ENCODE results near the gene ZNF506. TPM values are rescaled to one million over a fixed set of nuclear protein-coding genes. Genes with fewer than 3 reads are reported as not detected.

ZNF506 gene
- total RNA-seq, 2 experiments from 2014 or later: 22.4 to 25.1 TPM

Other genes with a start within 250 kb of the ZNF506 start
- 10 to 100 TPM; 33.8 to 34.1 TPM for gene PBX4, start 203.1 kb downstream of the ZNF506 start, total RNA-seq
- 10 to 100 TPM; 44.8 to 50.8 TPM for gene LPAR2, start 193.5 kb downstream of the ZNF506 start, total RNA-seq
- gene GMIP, start 178.1 kb downstream of the ZNF506 start, total RNA-seq: 100 to 1,000 TPM in 1 of 2 experiments, 10 to 100 TPM in 1; 96.7 to 104 TPM
- gene ATP13A1, start 158.1 kb downstream of the ZNF506 start, total RNA-seq: 10 to 100 TPM; 78.6 to 78.8 TPM
- 10 to 100 TPM; 74.2 to 87.8 TPM for gene ZNF101, start 152.9 kb downstream of the ZNF506 start, total RNA-seq
- gene ZNF14, start 88.6 kb downstream of the ZNF506 start, total RNA-seq: 1 to 10 TPM; 6.9 TPM
- gene ZNF253, start 44.1 kb upstream of the ZNF506 start, total RNA-seq: 10 to 100 TPM; 15.7 to 17.5 TPM
- 10 to 100 TPM; 15.8 to 17.9 TPM for gene ZNF93, start 79.2 kb upstream of the ZNF506 start, total RNA-seq
- gene ZNF682, start 217.8 kb upstream of the ZNF506 start, total RNA-seq: 10 to 100 TPM; 10.9 to 13.6 TPM

Measured in activated CD8-positive, alpha-beta T cell treated with anti-CD3 and anti-CD28 coated beads, Interleukin-2, amount 10 ng/mL, durations not matched to agents 7 days and 5 days (primary cell).